T-helper 9 cell (primary cell): ENCODE data around the gene ALX4.

Experiments used
- DNase-seq: peaks from one replicate; pipeline ENCODE4 v3.0.0-alpha.2; 2020
- total RNA-seq, 2 donors: gene quantifications; one replicate each; lab custom pipeline; 2026; lab: John Stamatoyannopoulos, UW

ALX4 gene
- total RNA-seq = 0 reads per million in 2 donors

GRCh38 chr11:44309478-44310205, at the start of gene ALX4:
Gene ALX4, minus strand, starts transcription at chr11:44310139. Its CDS starts 77 bp downstream, at chr11:44310062.
- DNase-seq = no peak

- DNase-seq = no peak
These were observed 49.2 kb upstream of the ALX4 start for GRCh38 chr11:44359162-44359561.

DNA sequence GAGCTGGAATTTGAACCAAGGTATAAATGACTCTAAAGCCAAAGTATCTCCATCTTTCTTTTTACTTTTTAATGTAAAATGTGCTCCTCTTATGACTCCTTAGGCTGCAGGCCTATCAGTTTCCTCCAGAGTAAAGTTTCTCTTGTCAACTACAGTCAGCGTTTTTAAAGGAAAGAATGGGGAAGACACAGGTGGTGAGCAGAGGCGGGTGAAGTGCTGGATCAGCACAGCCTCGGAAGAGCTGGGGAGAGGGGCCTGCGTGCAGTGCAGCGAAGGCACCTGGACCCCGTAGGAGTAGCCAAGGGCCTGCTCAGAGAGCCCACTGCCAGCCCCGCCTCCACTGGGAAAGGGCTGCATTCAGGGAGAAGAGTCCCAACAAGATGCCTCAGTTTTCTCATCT, 48.8 kb upstream of the ALX4 start:
- no peak for DNase-seq

GRCh38 chr11:44357711-44358110, 47.8 kb upstream of the ALX4 start:
- DNase-seq = no peak

- no peak for DNase-seq
These were observed 46.4 kb upstream of the ALX4 start for GRCh38 chr11:44356351-44356750.

DNA sequence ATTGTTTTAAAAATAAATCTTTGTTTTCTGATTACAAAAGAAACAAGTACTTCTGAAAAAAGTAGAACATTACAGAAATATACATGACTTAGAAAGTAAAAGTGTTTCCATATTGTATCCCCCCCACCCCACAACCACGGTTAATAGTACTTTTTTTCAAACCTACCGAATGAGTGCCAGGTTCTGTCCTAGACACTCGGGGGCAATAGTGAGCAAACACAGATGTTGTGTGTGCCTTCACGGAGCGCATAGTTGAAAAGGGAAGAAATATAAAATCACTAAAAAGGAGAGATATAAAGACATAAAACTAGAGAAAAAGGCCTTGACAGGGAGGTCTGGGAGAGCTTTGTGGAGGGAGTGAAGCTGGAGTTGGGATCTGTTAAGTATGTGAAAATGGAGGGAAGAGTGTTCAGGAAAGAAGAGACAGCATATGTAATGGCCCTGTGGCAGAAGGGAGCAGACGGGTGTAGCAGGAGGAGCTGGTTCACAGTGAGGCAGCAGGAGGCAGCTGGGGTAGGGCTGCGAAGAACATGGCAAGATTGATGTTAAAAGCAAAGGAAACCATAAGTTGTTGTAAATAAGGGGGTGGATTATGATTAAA, 42.1 kb upstream of the ALX4 start:
- DNase-seq = no peak

DNA sequence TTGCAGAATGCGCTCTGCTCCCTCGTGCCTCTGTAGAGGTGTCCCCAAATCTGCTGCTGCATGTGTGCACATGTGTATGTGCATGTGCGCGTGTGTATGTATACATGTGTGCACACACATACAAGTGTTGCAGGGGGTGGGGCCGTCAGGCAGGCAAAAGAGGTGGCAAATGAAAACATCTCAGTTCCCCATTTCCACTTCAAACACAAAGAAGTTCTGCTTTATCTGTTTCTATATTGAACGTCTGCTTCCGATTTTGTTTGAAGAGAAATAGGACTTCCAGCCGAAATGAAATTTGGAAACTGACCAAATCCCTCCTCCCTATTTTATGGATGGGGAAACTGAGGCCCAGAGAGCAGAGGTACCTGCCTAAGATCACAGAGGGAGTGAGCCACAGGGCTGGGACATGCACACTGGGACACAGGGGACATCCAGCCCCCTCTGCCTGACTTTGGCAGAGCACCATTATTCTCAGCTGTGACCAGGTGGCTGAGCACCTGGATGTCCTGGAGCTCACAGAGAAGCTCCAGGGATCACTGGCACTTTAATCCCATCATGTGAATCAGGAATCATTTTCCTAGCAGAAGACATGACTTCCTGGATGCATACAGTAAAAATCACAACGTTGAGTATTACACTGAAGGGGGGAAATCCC, 41.2 kb upstream of the ALX4 start:
- DNase-seq = no peak

DNA sequence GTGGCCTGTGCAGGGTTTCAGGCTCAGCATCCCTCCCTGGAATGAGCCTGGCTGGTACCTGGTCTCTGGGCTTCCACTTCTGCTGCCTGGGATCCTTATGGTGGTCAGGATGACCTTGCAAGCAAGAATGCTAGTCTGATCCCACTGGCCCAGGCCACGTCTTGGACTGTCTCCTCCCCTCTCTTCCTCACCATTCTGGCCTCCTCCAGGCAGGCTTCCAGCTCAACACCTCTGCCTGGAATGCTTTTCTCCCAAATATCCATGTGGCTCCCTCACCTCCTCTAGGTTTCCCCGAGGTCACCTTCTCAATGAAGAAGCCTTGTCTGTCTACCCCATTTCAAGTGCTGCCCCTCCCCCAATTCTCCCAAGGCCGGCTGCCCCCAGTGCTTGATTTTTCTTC, 39.4 kb upstream of the ALX4 start:
- DNase-seq = no peak

DNA sequence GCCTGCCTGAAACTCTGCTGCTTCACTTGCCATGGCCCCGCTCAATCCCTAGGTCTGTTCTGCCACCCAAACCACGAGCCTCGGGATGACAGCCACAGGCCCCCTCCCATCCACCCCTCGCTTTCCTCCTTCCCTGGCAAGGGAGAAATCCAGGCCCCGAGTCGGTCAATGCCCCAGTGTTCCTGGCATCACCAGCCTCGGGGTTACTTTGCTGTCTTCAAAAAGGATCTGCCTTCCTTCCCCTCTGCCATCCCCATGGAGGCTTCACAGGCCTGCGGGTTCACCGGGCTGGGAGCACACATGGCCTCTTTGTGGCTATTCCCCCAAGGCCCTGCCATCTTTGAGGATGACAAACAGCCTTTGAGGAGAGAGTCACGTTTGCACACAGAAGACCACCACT, 38.8 kb upstream of the ALX4 start:
- no peak for DNase-seq

- no peak for DNase-seq
These were observed 38.2 kb upstream of the ALX4 start for GRCh38 chr11:44348114-44348513.

GRCh38 chr11:44347538-44347937, 37.6 kb upstream of the ALX4 start:
- no peak for DNase-seq

DNA sequence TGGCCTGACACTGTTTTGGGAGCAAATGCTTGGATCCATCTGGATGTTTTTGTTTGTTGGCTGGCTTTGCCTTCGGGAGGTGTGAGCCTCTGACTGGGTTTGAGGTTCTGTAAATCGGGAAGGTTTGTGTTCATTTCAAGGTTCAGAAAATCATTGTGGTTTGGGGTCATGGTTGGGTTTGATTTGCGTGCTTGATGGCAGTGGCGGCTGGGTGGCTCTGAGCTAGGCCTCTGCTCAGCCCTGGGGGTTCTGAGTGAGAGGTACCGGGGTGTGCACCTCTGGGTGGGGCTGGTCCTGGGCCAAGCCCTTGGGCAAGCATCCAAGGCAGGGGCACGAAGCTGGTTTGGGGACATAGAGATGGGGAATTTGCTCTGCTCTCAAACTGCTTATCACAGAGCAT, 37.0 kb upstream of the ALX4 start:
- no peak for DNase-seq

DNA sequence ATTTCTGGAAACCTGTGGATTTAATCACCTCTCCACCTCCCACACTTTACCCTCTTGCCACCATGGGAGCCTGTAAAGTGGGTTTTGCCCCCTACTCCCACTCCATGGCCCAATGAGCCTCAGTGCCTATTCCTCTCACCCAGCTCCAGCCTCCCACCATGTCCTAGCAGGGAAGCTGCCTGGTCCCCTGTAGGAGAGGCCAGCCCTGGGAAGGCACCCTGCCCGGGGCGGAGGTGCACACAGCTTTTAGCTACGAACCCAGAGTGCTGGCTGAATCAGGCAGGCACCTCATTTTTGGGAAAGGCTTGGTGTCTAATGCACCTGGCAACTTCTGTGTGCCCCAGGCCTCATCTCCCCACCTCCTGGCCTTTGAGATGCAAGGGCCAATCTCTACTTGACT, 35.8 kb upstream of the ALX4 start:
- no peak for DNase-seq

- DNase-seq = no peak
These were observed 35.0 kb upstream of the ALX4 start for GRCh38 chr11:44344921-44345320.

- DNase-seq = no peak
These were observed 34.5 kb upstream of the ALX4 start for GRCh38 chr11:44344423-44344820.

DNA sequence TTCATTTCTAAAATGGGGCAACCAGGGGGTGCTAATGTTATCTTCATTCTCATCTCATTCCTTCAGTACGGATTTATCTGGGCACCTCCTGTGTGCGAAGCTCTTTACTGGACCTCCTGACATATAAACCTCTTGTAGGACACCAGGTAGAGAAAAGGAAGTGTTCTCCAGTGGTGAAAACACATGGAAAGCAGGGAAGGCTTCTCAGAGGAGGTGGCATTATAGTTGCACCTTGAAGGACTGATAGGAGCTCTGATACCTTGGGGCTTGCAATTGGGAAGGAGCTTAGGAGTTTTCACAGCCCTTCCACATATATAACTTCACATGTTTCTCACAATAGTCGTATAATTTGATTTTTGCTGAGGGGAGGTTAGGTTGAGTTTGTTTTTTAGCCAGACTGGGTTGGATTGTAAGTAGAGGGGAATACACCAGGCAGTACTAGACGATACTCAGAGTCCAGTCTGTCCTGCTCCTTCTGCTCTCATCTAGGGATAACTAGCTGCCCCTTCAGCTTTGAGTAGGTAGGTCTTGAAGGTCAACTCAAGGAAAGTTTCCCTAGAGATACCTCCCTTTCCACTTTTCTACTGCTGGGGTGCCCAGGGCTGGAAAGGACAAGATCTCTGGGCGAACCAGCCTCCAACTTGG, 34.0 kb upstream of the ALX4 start:
- DNase-seq = no peak

GRCh38 chr11:44342616-44343015, 32.7 kb upstream of the ALX4 start:
- DNase-seq = no peak

DNA sequence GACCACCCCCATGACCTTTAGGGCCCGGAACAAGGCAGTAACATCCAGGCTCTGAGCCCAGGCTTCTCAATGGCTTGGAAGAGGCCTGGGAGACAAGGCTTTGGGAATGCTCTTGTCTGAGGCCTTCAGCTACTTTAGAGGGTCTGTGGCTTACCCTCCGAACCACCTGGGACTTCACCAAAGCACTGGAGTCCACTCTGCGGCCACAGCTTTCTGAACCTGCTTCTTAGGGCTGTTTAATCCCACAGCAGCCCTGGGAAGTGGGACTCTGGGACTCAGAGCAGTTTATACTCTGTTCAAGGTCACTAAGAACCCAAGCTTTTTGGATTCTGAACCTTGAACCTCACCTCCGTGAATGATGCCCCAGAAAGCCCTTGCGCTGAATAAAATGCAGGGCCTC, 30.7 kb upstream of the ALX4 start:
- no peak for DNase-seq

DNA sequence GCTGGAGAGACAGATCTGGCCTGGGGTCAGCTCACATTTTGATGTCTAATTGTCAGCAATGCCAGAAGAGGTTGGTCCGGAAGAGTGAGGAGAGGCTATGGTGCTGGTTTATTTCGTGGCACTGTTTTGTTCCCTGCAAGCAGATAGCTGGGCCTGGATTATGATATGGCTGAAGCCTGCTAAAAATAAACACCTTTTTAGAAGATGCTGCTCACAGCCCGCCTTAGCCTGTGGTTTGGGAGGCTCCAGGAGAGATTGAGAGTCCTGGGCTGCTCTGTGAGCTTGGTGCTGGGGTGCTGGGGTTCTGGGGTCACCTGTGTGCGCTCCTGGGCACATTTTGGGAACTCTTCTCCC, 29.6 kb upstream of the ALX4 start:
- DNase-seq = no peak

DNA sequence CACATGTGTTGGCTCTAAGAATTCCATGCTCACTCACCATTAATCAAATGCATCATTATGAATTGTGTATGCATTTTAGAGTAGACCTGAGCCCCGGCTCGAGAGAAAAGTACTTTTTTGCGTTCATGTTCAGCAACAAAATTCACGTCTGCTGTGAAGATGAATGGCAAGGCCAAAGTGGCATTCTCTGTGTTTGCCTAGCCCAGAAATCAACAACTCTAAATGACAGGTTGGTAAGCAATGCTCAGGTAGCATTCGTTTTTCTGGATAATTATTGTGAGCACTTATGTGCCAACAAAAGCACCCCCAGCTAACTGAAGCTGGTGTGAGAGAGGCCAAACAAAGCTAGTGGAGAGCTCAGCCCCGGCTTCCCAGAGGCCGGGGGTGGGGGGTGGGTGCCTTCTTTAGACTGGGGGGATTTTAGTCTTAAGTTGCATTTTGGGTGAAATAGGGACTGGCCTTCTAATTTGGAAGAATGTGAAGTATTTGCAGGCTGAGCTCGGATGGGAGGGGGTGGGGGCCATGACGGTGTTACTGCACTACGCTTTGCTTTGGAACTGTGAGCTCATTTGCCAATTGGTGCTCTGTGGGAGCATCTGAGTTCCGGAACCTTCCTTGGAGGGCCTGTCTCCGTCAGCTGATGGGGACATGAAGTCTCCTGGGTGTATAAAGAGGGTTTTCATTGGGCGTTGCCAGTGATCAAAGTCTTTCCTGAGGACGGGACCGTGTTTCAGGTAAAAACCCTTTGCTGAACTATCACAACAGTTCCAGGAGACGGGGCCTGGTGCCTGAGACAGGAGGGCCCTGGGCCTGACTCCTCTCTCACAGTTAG, 29.0 kb upstream of the ALX4 start:
- DNase-seq = no peak

DNA sequence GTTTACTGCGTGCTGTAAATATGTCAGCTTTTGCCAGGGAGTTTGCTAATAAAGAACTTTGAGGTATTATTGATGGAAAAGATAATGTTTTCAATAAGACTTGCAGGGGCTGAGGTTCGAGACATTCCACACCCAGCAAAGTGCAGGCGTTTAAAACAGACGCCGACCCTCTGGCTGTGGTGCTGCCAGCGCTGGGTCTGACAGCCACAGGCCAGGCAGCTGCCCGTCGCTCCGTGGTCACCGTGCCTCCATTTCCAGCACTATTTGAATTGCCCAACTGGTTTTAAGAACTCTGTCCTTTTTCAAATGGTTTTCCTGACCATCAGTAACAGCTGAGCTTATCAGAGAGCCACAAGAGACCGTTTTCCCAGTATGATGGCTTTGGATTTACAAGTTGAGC, 28.1 kb upstream of the ALX4 start:
- no peak for DNase-seq

DNA sequence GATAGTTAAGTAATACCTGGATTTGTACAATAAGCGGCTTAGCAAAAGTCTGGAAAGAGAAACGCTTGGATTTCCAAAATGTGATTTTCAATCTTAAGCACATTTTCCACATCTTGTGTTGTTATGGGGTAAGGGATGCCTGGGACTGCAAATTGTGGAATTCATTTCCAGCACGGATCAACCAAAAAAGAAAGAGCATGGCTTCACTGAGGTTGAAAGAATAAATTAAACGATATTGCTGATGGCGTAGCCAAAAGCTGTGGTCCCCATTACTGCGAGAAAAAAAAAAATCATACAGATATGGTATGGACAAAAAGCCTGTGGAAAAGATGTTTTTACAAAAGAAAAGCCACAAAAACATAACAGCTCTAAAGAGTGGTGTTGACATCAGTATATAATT, 26.0 kb upstream of the ALX4 start:
- no peak for DNase-seq
